HEK293T (cell line): ENCODE results near the gene ZNF200.

Experiments
- BHLHE40 ChIP-seq: fragments of 450-650 bp; IDR thresholded peaks from 2 replicates; pipeline ENCODE4 v1.6.1; 2016; ENCODE audit warnings: mild to moderate bottlenecking, moderate library complexity, borderline replicate concordance
- FOXA1 ChIP-seq: fragments of 450-650 bp; IDR thresholded peaks from 2 replicates; pipeline ENCODE4 v1.6.1; 2016; ENCODE audit warnings: mild to moderate bottlenecking
- SP1 ChIP-seq: fragments of 450-650 bp; IDR thresholded peaks from 2 replicates; pipeline ENCODE4 v1.6.1; 2017

- TF ChIP-seq FOXA1, result no peak
- TF ChIP-seq SP1, result no peak
- TF ChIP-seq BHLHE40, result no peak; the same call in 1 of the 2 replicates
Measured at GRCh38 chr16:3173892-3174617, 60.9 kb downstream of the ZNF200 start.
